ENCODE measurements around the gene NR2C1.

NR2C1 gene

GRCh38 chr12:94971923-94972322 lies 101.5 kb downstream of the NR2C1 start:
- no peak overlapping the region for H3K4me3 ChIP-seq (ENCODE audit: low read length)

GRCh38 chr12:94970560-94970959 lies 102.9 kb downstream of the NR2C1 start:
- Histone ChIP-seq H3K27ac (ENCODE audit: low read length) (no peak overlapping the region), H4K20me1 (ENCODE audit: insufficient read depth, low read length) (no peaks in the 10 kb centered on the region; the same call in 1 of the 2 replicates), H3K9me3 (replicated peaks; ENCODE audit: insufficient read depth, low read length) (no peaks in the 10 kb centered on the region), H3K27me3 (replicated peaks; ENCODE audit: insufficient read depth, low read length) (no peaks in the 10 kb centered on the region), H3K4me3 (ENCODE audit: low read length) (no peak overlapping the region), H2AFZ (ENCODE audit: low read length) (no peak overlapping the region), H3K4me2 (ENCODE audit: low read depth, low read length) (no peak overlapping the region), H3K79me2 (ENCODE audit: low read length) (peaks cover 5% of the 10 kb centered on the region; the same call in 1 of the 2 replicates), H3K36me3 (replicated peaks; ENCODE audit: insufficient read depth, low read length) (0 out of 2 replicates have a peak, but pooled peaks cover 3% of the 10 kb centered on the region), H3K9me2 (replicated peaks; ENCODE audit: insufficient read depth, low read length) (no peaks in the 10 kb centered on the region), H3K4me1 (ENCODE audit: low read length) (no peaks in the 10 kb centered on the region), H3F3A (ENCODE audit: insufficient read depth, low read length) (no peaks in the 10 kb centered on the region), H3K9ac (ENCODE audit: low read length) (no peak overlapping the region)
- DNase-seq: no peak
- TF ChIP-seq EZH2phosphoT487 (IDR thresholded peaks at IDR 0.05; ENCODE audit: low read length) (no peak), EZH2 (optimal IDR thresholded peaks at IDR 0.05; ENCODE audit: low read depth, low read length) (no peak), CTCF (IDR thresholded peaks at IDR 0.05; ENCODE audit: low read length) (no peak)

More at GRCh38 chr12:94971923-94972322, 101.5 kb downstream of the NR2C1 start:
- no peak for TF ChIP-seq EZH2phosphoT487 (IDR thresholded peaks at IDR 0.05; ENCODE audit: low read length)
- no peak for TF ChIP-seq EZH2 (optimal IDR thresholded peaks at IDR 0.05; ENCODE audit: low read depth, low read length)
- no peak for TF ChIP-seq CTCF (IDR thresholded peaks at IDR 0.05; ENCODE audit: low read length)
- Histone ChIP-seq H4K20me1 (ENCODE audit: insufficient read depth, low read length) (peaks cover 3% of the 10 kb centered on the region; the same call in 1 of the 2 replicates), H3K79me2 (ENCODE audit: low read length) (peaks cover 9% of the 10 kb centered on the region; the same call in 1 of the 2 replicates), H3K36me3 (replicated peaks; ENCODE audit: insufficient read depth, low read length) (0 out of 2 replicates have a peak, but pooled peaks cover 3% of the 10 kb centered on the region), H3K9ac (ENCODE audit: low read length) (no peak overlapping the region), H3F3A (ENCODE audit: insufficient read depth, low read length) (no peaks in the 10 kb centered on the region), H3K9me3 (replicated peaks; ENCODE audit: insufficient read depth, low read length) (no peaks in the 10 kb centered on the region), H3K4me1 (ENCODE audit: low read length) (no peaks in the 10 kb centered on the region), H3K4me2 (ENCODE audit: low read depth, low read length) (no peak overlapping the region), H3K27ac (ENCODE audit: low read length) (no peak overlapping the region), H2AFZ (ENCODE audit: low read length) (no peak overlapping the region), H3K9me2 (replicated peaks; ENCODE audit: insufficient read depth, low read length) (no peaks in the 10 kb centered on the region), H3K27me3 (replicated peaks; ENCODE audit: insufficient read depth, low read length) (no peaks in the 10 kb centered on the region)
- DNase-seq: no peak

Data from MM.1S (cell line).